K562 (cell line): ENCODE data around the gene PRKACG.

Experiments used
- GTF2F1 ChIP-seq: IDR thresholded peaks from 2 replicates; pipeline ENCODE4 v1.6.1; 2011; ENCODE audit warnings: low read depth, low read length, improper control_type of control experiment
- TF ChIP-seq, protein P1 (sequence below): sonication (generic); formaldehyde crosslinking; IDR thresholded peaks from 2 replicates; pipeline ENCODE4 v1.8.1; 2022; ENCODE audit warnings: missing genetic modification reagents

DNA sequence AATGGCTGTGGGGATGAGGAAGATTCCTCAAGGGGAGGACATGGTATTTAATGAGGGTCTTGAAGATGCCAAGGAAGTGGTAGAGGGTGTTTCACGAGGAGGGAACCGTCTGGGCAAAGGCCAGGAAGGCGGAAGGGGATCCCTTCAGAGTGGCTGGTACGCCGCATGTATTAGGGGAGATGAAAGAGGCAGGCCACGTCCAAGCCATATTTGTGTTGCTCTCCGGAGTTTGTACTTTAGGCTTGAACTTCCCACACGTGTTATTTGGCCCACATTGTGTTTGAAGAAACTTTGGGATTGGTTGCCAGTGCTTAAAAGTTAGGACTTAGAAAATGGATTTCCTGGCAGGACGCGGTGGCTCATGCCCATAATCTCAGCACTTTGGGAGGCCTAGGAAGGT lies 22.9 kb upstream of the PRKACG start:
- TF ChIP-seq, protein P1, sequence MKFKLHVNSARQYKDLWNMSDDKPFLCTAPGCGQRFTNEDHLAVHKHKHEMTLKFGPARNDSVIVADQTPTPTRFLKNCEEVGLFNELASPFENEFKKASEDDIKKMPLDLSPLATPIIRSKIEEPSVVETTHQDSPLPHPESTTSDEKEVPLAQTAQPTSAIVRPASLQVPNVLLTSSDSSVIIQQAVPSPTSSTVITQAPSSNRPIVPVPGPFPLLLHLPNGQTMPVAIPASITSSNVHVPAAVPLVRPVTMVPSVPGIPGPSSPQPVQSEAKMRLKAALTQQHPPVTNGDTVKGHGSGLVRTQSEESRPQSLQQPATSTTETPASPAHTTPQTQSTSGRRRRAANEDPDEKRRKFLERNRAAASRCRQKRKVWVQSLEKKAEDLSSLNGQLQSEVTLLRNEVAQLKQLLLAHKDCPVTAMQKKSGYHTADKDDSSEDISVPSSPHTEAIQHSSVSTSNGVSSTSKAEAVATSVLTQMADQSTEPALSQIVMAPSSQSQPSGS (CRISPR knock-in tag): no peak
- no peak for TF ChIP-seq GTF2F1
